Loucy (cell line): ENCODE data around the gene ETFA.

Experiments
- H2AFZ ChIP-seq: fragments of 200-600 bp; sonication (generic); 2 replicates; pipeline ENCODE4 v1.6.0; 2016; ENCODE audit warnings: antibody characterized with exemption, mild to moderate bottlenecking, low read length, moderate library complexity
- H3F3A ChIP-seq: fragments of 200-600 bp; 2 replicates; pipeline ENCODE4 v1.6.0; 2016; ENCODE audit warnings: antibody characterized with exemption, low read depth, mild to moderate bottlenecking
- H3K27me3 ChIP-seq: fragments of 200-600 bp; sonication (generic); 2 replicates; pipeline ENCODE4 v1.6.1; 2014; ENCODE audit warnings: low read length, mild to moderate bottlenecking; ENCODE audit not compliant: insufficient read depth, poor library complexity, severe bottlenecking
- H3K36me3 ChIP-seq: fragments of 200-600 bp; sonication (generic); 2 replicates; pipeline ENCODE4 v1.6.1; 2016; ENCODE audit warnings: low read length; ENCODE audit not compliant: insufficient read depth
- H3K4me1 ChIP-seq: fragments of 200-600 bp; sonication (generic); 2 replicates; pipeline ENCODE4 v1.5.1; 2014; ENCODE audit warnings: low read length, mild to moderate bottlenecking; ENCODE audit not compliant: insufficient read depth, poor library complexity, severe bottlenecking
- H3K4me2 ChIP-seq: fragments of 200-600 bp; sonication (generic); 2 replicates; pipeline ENCODE4 v1.6.0; 2014; ENCODE audit warnings: antibody characterized with exemption, low read length, low read depth, mild to moderate bottlenecking; ENCODE audit not compliant: poor library complexity, severe bottlenecking
- H3K4me3 ChIP-seq: fragments of 200-600 bp; sonication (generic); 2 replicates; pipeline ENCODE4 v1.5.1; 2014; ENCODE audit warnings: low read length, mild to moderate bottlenecking, mixed read lengths; ENCODE audit not compliant: poor library complexity, severe bottlenecking
- H3K79me2 ChIP-seq: fragments of 200-600 bp; sonication (generic); 2 replicates; pipeline ENCODE4 v1.6.1; 2014; ENCODE audit warnings: low read length; ENCODE audit not compliant: insufficient read depth
- H3K9ac ChIP-seq: fragments of 200-600 bp; sonication (generic); 2 replicates; pipeline ENCODE4 v1.6.0; 2014; ENCODE audit warnings: mild to moderate bottlenecking, low read depth, low read length, moderate library complexity; ENCODE audit not compliant: poor library complexity, severe bottlenecking
- H3K9me2 ChIP-seq: fragments of 200-600 bp; sonication (generic); replicated peaks from 2 replicates; pipeline ENCODE4 v1.6.1; 2016; ENCODE audit warnings: low read depth, low read length, mixed read lengths
- H3K9me3 ChIP-seq: fragments of 200-600 bp; sonication (generic); 2 replicates; pipeline ENCODE4 v1.6.1; 2014; ENCODE audit warnings: mild to moderate bottlenecking, antibody characterized with exemption, low read length, low read depth; ENCODE audit not compliant: insufficient read depth
- H4K20me1 ChIP-seq: fragments of 200-600 bp; sonication (generic); 2 replicates; pipeline ENCODE4 v1.6.0; 2014; ENCODE audit warnings: antibody characterized with exemption, low read length, mild to moderate bottlenecking; ENCODE audit not compliant: insufficient read depth, poor library complexity, severe bottlenecking
- CTCF ChIP-seq: fragments of 200-600 bp; sonication (generic); conservative IDR thresholded peaks from 2 replicates; pipeline ENCODE4 v1.5.1; 2014; ENCODE audit warnings: mild to moderate bottlenecking, antibody characterized with exemption, low read length
- EZH2phosphoT487 ChIP-seq: fragments of 200-600 bp; IDR thresholded peaks from 2 replicates; pipeline ENCODE4 v1.6.1; 2018; ENCODE audit warnings: antibody characterized with exemption, mild to moderate bottlenecking, moderate library complexity, borderline replicate concordance

The ETFA gene

DNA sequence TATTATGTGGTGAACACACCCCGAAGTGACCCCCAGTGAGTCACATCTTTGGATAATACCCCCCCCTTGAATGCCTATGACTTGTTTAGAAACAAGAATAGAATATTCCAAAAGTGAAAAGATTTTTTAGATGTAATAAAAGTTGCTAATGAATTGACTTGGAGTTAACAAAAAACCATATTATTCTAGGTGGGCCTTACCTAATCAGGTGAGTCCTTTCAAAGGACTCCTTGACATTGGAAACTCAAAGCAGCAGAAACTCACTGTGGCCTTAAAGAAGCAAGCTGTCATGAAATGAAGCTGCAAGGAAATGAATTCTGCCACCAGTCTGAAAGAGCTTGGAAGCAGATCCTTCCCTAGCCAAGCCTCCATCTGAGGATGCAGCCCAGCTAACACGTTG, 14.4 kb upstream of the ETFA start:
- Histone ChIP-seq H3K36me3 (no peaks in the 10 kb centered on the region), H3K9ac (no peak overlapping the region), H3K9me3 (no peaks in the 10 kb centered on the region), H4K20me1 (no peaks in the 10 kb centered on the region), H3K27me3 (no peaks in the 10 kb centered on the region), H3F3A (no peaks in the 10 kb centered on the region), H3K4me1 (no peaks in the 10 kb centered on the region), H3K9me2 (no peaks in the 10 kb centered on the region), H2AFZ (no peak overlapping the region), H3K4me2 (no peak overlapping the region), H3K4me3 (no peak overlapping the region), H3K79me2 (no peaks in the 10 kb centered on the region)
- no peak for TF ChIP-seq CTCF
- TF ChIP-seq EZH2phosphoT487, result no peak

DNA sequence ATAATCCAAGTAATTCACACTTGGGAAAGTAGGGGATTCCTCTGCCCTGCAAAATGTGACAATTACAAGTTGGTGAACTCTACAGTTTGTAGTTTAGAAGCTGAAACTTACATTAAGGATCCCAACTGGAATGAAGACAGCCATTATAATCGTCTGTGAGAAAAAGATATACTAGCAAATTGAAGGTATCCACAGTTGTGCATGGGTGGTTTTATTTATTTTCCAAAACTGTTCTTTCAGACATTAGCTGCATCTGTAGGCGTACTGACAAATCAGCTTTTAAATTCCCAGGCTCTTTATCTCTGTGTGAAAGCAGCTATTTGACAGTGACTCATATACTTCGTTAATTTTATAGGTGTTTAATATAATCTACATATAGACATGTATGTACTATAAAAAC, 12.8 kb upstream of the ETFA start:
- H3K9me2 ChIP-seq, result no peaks in the 10 kb centered on the region
- no peaks in the 10 kb centered on the region for H4K20me1 ChIP-seq
- H3K36me3 ChIP-seq, result no peaks in the 10 kb centered on the region
- no peak overlapping the region for H3K4me2 ChIP-seq
- no peak overlapping the region for H2AFZ ChIP-seq
- no peaks in the 10 kb centered on the region for H3K4me1 ChIP-seq
- no peaks in the 10 kb centered on the region for H3K79me2 ChIP-seq
- no peak overlapping the region for H3K9ac ChIP-seq
- H3K9me3 ChIP-seq, result no peaks in the 10 kb centered on the region
- no peak for TF ChIP-seq EZH2phosphoT487
- TF ChIP-seq CTCF, result no peak
- no peaks in the 10 kb centered on the region for H3F3A ChIP-seq
- H3K4me3 ChIP-seq, result no peak overlapping the region
- no peaks in the 10 kb centered on the region for H3K27me3 ChIP-seq

DNA sequence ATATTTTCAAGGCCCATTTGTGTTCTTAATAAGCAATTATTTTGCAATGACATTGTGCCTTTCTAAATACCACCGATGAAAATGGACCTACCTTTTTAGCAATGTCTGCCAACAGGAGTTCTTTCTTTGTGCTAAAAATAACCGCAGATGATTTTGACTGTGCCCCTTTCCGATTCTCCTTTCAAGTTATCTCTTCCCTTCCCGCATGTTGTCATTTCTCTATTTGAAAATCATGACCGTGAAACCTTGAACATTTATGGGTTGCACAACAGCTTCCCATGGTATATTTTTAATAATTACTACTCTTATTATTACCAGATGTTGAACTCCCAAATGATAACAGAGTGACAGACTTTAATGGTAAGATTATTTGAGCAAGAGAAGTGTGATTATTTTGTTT, 10.3 kb upstream of the ETFA start:
- H3K79me2 ChIP-seq, result no peaks in the 10 kb centered on the region
- no peak overlapping the region for H3K9ac ChIP-seq
- H3K36me3 ChIP-seq, result no peaks in the 10 kb centered on the region
- TF ChIP-seq EZH2phosphoT487 (no peak), CTCF (no peak)
- no peaks in the 10 kb centered on the region for H3K9me3 ChIP-seq
- no peaks in the 10 kb centered on the region for H4K20me1 ChIP-seq
- no peaks in the 10 kb centered on the region for H3K27me3 ChIP-seq
- no peaks in the 10 kb centered on the region for H3K4me1 ChIP-seq
- no peaks in the 10 kb centered on the region for H3F3A ChIP-seq
- no peak overlapping the region for H3K4me2 ChIP-seq
- H2AFZ ChIP-seq, result no peak overlapping the region
- no peaks in the 10 kb centered on the region for H3K9me2 ChIP-seq
- no peak overlapping the region for H3K4me3 ChIP-seq
